WERI-Rb-1 (cell line): ENCODE data around the gene SLC30A3.

Source experiments
- DNase-seq: peaks from one replicate; pipeline ENCODE4 v3.0.0-alpha.2; 2020
- H3K27ac ChIP-seq: fragments of 250-450 bp; sonication (Bioruptor Pico); 2 replicates; pipeline ENCODE4 v1.5.1; 2020; ENCODE audit warnings: mild to moderate bottlenecking, moderate library complexity
- H3K27me3 ChIP-seq: fragments of 250-450 bp; sonication (Bioruptor Pico); 2 replicates; pipeline ENCODE4 v1.5.1; 2021; ENCODE audit warnings: mild to moderate bottlenecking, low read depth, moderate library complexity; ENCODE audit not compliant: insufficient read depth, severe bottlenecking
- H3K36me3 ChIP-seq: fragments of 250-450 bp; sonication (Bioruptor Pico); 2 replicates; pipeline ENCODE4 v1.5.1; 2020; ENCODE audit warnings: mild to moderate bottlenecking, moderate library complexity
- H3K4me3 ChIP-seq: 2 replicates; pipeline ENCODE4 v1.5.1; 2011; ENCODE audit warnings: low read depth, mild to moderate bottlenecking, control low read depth, low read length
- H3K9me3 ChIP-seq: fragments of 250-450 bp; sonication (Bioruptor Pico); 2 replicates; pipeline ENCODE4 v1.5.1; 2021; ENCODE audit warnings: mild to moderate bottlenecking, moderate library complexity; ENCODE audit not compliant: severe bottlenecking
- TF ChIP-seq, protein P1 (sequence below): IDR thresholded peaks from 2 replicates; pipeline ENCODE4 v1.5.1; 2011; ENCODE audit warnings: low read depth, mild to moderate bottlenecking, control low read depth, inconsistent platforms, low read length

Gene SLC30A3

DNA sequence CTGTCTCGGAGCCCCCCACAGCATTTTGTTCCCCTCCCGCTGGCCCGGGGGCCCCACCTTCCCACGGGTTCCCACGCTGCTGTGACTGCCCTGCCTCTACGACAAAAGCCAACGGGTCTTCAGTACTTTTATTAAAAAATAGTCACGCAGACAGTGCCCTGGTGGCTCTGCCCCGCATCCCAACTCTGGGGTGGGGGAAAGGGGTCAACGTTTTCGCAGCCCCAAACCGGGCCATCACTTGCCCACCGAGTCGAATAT, 44.4 kb upstream of the SLC30A3 start:
- DNase-seq = no peak
- peak overlapping the region; percentile 28 for H3K4me3 ChIP-seq
- TF ChIP-seq, protein P1, sequence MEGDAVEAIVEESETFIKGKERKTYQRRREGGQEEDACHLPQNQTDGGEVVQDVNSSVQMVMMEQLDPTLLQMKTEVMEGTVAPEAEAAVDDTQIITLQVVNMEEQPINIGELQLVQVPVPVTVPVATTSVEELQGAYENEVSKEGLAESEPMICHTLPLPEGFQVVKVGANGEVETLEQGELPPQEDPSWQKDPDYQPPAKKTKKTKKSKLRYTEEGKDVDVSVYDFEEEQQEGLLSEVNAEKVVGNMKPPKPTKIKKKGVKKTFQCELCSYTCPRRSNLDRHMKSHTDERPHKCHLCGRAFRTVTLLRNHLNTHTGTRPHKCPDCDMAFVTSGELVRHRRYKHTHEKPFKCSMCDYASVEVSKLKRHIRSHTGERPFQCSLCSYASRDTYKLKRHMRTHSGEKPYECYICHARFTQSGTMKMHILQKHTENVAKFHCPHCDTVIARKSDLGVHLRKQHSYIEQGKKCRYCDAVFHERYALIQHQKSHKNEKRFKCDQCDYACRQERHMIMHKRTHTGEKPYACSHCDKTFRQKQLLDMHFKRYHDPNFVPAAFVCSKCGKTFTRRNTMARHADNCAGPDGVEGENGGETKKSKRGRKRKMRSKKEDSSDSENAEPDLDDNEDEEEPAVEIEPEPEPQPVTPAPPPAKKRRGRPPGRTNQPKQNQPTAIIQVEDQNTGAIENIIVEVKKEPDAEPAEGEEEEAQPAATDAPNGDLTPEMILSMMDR = no peak
- H3K9me3 ChIP-seq = no peaks in the 10 kb centered on the region
- no peak overlapping the region for H3K27ac ChIP-seq
- H3K27me3 ChIP-seq = peaks cover 24% of the 10 kb centered on the region
- H3K36me3 ChIP-seq = no peaks in the 10 kb centered on the region

DNA sequence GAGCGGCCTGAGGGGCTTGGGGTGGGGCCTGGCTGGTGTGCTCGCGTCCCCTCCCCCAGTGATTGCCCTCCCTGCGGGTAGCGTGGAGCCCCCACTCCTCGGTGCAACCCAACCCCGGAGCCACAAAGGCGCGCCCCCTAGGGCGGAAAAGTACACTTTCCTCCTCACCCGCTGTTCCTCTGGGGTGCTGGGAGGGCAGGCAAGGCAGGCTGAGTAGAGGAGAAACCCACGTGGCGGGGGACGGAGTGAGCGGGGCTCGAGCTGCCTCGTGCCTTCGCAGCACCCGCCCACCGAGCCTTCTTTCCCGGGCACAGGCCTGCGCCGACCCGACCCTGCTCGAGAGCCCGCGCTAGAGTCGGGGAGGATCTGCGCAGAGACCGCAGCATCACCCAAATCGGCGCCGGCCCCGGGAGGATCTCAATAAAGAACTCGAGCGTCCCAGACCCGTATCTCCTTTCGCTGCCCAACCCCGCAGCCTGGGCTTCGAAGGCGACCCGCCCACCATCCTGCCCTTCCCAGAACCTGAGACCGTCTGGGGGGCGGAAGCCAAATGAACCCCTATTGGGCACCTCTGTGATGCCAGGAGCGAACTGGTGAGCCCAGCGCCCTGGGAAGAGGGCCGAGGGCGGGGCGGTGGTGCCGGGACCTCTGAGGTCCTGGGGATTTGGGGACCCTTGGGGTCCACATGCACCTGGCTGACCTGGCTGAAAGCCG, 43.9 kb upstream of the SLC30A3 start:
- Histone ChIP-seq H3K9me3 (no peaks in the 10 kb centered on the region), H3K27ac (no peak overlapping the region), H3K4me3 (peak overlapping the region; percentile 28), H3K36me3 (no peaks in the 10 kb centered on the region), H3K27me3 (peaks cover 24% of the 10 kb centered on the region)
- DNase-seq = no peak
- TF ChIP-seq, protein P1 = no peak

DNA sequence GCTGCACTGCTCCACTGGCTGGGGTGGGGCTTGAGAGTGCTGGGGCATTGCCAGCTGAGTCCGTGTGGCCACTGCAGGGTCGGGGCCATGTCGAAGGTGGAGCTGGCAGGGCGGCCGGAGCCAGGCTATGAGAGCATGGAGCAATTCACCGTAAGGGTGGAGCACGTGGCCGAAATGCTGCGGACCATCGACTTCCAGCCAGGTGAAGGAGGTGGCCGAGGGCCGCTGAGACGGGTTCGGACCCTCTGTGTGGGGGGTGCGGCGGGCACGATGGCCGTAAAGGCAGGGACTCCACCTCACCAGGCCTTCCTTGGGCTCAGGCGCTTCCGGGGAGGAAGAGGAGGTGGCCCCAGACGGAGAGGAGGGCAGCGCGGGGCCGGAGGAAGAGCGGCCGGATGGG, 43.3 kb upstream of the SLC30A3 start:
- no peak overlapping the region for H3K4me3 ChIP-seq
- peaks cover 24% of the 10 kb centered on the region for H3K27me3 ChIP-seq
- H3K27ac ChIP-seq = no peak overlapping the region
- no peaks in the 10 kb centered on the region for H3K9me3 ChIP-seq
- TF ChIP-seq, protein P1 = no peak
- H3K36me3 ChIP-seq = no peaks in the 10 kb centered on the region
- no peak for DNase-seq

DNA sequence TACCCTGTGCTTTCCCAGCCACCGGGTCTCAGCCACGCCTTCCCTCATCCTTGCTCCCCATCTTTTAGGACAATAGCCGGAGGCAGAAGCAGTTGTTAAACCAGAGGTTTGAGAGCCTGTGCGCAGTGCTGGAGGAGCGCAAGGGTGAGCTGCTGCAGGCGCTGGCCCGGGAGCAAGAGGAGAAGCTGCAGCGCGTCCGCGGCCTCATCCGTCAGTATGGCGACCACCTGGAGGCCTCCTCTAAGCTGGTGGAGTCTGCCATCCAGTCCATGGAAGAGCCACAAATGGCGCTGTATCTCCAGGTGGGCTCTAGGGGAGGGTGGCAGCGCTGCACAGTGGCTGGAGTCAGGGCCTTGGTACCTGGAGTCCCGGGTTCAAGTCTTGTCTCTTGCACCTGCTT, 42.7 kb upstream of the SLC30A3 start:
- Histone ChIP-seq H3K9me3 (no peaks in the 10 kb centered on the region), H3K4me3 (no peak overlapping the region), H3K36me3 (no peaks in the 10 kb centered on the region), H3K27me3 (peaks cover 24% of the 10 kb centered on the region), H3K27ac (no peak overlapping the region)
- no peak for DNase-seq
- TF ChIP-seq, protein P1 = no peak

DNA sequence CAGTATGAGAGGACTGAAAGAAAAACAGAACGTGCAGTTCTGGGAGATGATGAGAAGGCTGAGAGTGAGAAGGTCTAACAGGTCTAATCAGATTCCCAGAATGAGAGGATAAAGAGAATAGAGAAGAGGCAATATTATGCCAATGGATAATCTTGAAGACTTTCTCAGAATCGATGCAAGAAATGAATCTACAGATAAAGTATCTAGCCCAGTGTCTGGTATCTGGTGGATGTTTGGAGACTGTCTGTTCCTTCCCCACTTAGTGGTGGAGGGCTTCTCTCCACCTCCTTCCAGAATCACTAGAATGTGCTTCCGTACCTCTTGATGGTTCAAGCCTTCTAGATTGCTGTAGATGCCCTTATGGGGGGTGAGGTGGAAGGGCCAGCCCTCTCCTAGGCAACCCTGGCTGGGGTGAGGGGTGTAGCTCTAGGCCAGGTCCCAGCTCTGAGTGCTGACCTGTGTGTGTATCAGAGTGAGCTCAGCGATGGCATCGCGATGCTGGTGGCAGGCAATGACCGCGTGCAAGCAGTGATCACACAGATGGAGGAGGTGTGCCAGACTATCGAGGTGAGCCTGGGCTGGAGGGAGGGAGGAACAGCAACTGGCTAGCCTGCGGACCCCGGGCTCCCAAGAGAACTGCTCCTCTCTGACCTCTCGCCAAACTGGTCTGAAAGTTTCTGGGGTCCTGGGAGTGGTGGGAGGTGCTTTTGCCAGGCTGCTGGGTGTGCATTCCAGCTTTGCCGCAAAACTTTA, 41.8 kb upstream of the SLC30A3 start:
- DNase-seq = no peak
- H3K27ac ChIP-seq = no peak overlapping the region
- peaks cover 24% of the 10 kb centered on the region for H3K27me3 ChIP-seq
- H3K9me3 ChIP-seq = no peaks in the 10 kb centered on the region
- TF ChIP-seq, protein P1 = no peak
- no peak overlapping the region for H3K4me3 ChIP-seq
- no peaks in the 10 kb centered on the region for H3K36me3 ChIP-seq
